ENCODE data around the gene ATP6V0C.

DNA sequence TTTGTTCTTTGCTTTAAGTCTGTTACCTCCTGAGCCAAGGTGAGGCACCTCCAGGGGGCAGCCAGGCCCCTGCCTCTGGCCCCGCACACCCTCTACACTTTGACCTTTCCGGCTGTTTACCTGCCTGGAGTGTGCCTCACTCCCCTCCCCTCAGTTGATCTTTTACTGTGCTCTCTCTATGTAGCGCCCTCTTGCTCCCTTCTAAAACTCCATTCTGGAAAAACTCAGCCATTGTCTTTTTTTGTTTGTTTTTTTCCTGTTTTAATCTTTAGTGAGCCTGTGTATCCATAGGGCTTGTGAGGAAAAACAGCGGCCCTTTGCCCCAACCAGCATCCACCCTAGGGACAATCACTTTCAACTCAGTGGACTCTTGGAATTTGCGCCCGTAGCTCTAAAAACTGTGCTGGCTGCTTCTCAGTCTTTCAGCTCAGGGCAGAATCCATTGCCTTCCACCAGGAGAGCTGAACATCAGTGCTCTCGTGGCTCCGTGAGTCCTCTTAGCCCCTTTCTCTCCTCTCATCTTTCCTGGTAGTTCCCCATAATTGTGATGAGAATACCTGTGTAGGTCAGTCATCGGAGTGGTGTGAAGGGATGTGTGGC is 10.7 kb downstream of the ATP6V0C start:
- TF ChIP-seq GATA2 (IDR thresholded peaks at IDR 0.05; ENCODE audit: low read depth, low read length) (no peak), GATA3 (IDR thresholded peaks at IDR 0.05; ENCODE audit: low read depth, low read length) (no peak)

Data from SH-SY5Y (cell line).